ENCODE data around the gene UGT1A3.
A peak's percentile ranks its signal among the peaks of the same experiment; 100 is the strongest.
"Not testable (repeated sequence)": the region's sequence is repeated elsewhere in the genome, so short reads cannot be mapped to it uniquely, and the experiment has no call there.

Gene UGT1A3

GRCh38 chr2:233707940-233708644 is 20.8 kb upstream of the UGT1A3 start:
- no peak for DNase-seq (ENCODE audit: low read depth in 2 of 2, low spot score in 1 of 2)

- no peak for DNase-seq (ENCODE audit: low read depth in 2 of 2, low spot score in 1 of 2)
Measured at GRCh38 chr2:233708942-233709341, 19.9 kb upstream of the UGT1A3 start.

DNA sequence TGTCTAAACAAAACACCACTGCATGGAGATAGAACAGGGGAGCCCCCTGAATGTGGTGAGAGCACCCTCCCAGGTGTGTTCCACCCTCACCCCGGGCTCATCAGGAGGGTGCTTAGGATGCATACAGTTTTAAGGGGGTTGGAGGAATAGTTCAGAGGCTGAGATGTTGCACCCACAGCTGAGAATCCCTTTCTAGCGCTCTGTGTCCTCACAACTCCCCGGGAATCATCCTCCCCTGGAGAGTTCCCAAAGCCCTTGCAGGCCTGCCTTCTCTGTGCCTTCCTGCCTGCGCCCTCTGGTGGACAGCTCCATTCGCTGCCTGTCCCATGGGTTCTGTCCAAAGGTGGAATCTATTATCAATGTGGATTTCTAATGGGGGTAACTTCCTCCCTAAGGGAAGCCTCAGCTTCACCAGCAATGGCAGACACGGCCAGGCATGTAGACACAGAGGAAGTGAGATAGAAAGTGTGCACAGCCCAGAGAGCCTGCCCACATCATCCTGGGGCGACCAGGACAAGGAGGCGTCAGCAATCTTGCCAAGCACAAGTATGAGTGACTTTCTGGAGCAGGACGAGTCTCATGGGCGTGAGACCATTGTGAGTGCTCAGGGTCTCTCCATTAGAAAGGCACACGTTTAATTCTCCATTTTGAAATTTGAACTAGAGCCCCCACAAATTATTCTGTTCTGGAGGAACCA is 17.4 kb upstream of the UGT1A3 start:
- DNase-seq (ENCODE audit: low read depth in 2 of 2, low spot score in 1 of 2), result peak; percentile 12 to 34

DNA sequence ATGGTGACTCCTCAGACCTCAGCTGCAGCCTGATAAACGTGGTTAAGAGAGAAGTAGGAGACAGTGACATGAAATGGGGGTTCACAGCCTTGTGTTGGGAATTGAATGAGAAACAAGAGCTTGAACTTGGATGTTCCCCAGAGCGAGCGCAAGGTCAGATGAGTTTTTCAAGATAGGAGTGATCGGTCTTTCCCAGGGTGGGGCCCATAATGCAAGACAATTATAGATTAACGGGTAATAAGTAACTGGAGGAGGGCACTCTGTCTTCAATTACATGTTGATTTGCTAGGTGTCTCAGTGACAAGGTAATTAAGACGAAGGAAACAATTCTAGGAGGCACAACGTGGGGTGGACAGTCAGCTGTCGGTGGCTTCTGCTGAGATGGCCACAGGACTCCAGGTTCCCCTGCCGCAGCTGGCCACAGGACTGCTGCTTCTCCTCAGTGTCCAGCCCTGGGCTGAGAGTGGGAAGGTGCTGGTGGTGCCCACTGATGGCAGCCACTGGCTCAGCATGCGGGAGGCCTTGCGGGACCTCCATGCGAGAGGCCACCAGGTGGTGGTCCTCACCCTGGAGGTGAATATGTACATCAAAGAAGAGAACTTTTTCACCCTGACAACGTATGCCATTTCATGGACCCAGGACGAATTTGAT is 16.1 kb upstream of the UGT1A3 start, which contains the start of gene UGT1A5:
TSS of gene UGT1A5 (plus strand) at position 297 of the 651 bp plus-strand sequence. CDS start at position 382, 85 bp downstream.
- DNase-seq (ENCODE audit: low read depth in 2 of 2, low spot score in 1 of 2), result no peak

DNA sequence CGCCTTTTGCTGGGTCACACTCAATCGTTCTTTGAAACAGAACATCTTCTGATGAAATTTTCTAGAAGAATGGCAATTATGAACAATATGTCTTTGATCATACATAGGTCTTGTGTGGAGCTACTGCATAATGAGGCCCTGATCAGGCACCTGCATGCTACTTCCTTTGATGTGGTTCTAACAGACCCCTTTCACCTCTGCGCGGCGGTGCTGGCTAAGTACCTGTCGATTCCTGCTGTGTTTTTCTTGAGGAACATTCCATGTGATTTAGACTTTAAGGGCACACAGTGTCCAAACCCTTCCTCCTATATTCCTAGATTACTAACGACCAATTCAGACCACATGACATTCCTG is 15.6 kb upstream of the UGT1A3 start:
- DNase-seq (ENCODE audit: low read depth in 2 of 2, low spot score in 1 of 2), result no peak

DNA sequence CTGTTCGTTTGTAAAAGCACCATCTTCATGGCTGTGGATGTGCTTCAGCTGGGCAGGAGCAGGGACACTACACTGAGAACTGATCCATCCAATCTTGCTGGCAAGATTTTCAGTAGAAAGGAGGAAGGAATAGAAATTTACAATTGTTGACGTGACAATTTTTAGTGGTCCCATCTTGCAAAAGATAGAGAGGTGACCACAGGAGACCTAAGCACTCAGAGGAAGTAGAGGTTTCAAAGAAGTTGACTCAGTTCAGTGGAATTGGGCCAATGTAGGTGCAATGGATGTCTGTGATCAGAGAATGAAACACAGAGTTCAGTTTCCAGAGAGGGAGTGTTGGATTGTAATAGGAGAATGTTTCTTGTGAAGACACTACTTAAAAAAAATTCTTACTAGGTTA is 14.7 kb upstream of the UGT1A3 start:
- DNase-seq (ENCODE audit: low read depth in 2 of 2, low spot score in 1 of 2), result no peak

- DNase-seq (ENCODE audit: low read depth in 2 of 2, low spot score in 1 of 2), result no peak
Measured at GRCh38 chr2:233718552-233718951, 10.3 kb upstream of the UGT1A3 start, which contains the start of gene UGT1A4. Gene UGT1A4, plus strand, starts transcription at chr2:233718736. Its CDS starts 85 bp downstream, at chr2:233718821.

DNA sequence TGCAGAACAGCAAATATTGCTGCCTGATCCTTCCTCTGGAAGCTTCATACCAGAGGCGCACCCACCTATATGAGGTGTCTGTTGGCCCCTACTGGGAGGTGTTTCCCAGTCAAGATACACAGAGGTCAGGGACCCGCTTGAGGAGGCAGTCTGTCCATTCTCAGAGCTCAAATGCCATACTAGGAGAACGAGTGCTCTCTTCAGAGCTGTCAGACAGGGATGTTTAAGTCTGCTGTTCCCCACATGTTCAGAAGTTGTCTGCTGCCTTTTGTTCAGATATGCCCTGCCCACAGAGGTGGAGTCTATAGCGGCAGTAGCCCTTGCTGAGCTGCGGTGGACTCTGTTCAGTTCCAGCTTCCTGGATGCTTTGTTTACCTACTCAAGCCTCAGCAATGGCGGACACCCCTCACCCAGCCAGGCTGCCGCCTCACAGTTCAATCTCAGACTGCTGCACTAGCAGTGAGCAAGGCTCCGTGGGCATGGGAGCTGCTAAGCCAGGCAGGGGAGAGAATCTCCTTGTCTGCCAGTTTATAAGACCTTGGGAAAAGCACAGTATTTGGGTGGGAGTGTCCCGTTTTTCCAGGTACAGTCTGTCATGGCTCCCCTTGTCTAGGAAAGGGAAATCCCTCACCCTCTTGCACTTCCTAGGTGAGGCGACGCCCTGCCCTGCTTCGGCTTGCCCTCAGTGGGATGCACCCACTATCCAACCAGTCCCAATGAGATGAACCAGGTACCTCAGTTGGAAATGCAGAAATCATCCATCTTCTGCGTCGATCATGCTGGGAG is 8.2 kb downstream of the UGT1A3 start:
- not testable (repeated sequence) for DNase-seq (ENCODE audit: low read depth in 2 of 2, low spot score in 1 of 2)

DNA sequence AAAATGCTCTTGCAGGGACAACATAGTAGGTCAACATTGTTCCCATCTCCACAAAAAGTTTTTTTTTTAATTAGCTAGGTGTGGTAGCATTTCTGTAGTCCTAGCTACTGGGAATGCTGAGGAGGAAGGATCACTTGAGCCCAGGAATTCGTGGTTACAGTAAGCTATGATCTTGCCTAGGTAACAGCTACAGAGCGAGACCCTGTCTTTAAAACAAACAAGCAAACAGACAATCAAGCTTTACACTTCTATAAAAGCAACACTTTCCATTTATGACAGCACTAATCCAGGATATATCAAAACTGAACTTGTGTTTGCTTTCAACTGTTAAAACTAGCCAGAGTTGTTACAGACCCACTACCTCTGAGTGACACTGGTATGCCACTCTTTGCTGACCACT is 12.0 kb downstream of the UGT1A3 start:
- no peak for DNase-seq (ENCODE audit: low read depth in 2 of 2, low spot score in 1 of 2)

DNA sequence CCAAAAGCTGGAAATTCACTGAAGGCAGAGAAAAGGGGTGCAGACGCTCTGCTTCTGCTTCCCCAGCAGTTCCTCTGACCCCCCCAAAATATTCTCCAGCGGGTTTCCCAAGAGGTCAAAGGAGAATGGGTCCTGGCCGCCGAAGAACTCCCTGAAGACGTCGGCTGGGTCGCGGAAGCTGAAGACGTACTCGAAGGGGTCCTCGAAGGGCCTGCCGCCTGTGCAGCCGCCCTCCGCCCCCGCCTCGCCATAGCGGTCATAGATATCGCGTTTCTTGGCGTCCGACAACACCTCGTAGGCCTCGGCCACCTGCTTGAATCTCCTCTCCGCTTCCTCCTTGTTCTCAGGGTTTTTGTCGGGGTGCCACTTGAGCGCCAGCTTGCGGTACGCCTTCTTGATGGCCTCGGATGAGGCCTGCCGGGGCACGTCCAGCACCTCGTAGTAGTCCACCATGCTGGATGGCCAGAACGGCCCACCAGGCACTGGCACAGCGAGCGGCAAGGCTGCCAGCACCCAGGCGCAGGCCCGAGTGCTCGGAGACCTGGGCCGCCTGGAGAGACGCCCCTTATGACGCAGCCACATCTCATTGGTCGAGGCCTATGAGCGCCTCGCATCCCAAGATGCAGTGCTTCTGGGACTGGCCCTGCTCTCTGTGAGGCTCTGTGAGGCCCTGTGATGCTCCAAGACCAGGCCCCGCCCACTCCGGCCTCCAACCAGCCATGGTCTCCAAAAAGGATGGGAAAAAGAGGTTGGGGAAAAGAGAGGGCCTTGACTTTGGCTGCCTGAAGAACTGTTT is 14.8 kb downstream of the UGT1A3 start:
- DNase-seq (ENCODE audit: low read depth in 2 of 2, low spot score in 1 of 2), result no peak

DNA sequence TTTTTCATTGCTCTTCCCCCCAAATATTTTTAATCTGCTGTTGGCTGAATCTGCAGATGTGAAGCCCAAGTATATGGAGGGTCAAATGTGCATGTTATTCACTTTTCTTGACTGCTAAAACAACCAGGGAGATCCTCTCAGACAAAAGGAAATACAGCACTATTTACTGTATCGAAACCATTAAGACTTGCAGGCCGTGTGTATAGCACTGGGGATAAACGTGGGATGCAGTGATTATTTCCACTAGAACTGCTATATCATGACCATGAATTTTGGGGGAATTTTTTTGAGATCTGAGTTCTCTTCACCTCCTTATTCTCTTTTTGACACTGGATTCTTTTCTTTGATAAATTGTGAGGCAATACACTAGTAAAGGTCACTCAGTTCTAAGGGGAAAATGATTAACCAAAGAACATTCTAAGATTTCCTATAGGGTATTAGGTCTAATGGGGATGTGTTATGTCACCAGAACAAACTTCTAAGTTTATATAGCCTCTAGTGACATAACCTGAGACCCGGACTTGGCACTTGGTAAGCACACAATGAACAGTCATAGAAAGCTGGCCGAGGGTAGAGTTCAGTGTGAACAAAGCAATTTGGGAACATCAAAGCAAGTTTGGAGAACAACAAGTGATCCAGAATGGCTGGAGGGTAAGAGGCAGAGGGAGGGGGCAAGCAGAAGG is 16.4 kb downstream of the UGT1A3 start:
- DNase-seq (ENCODE audit: low read depth in 2 of 2, low spot score in 1 of 2), result no peak

DNA sequence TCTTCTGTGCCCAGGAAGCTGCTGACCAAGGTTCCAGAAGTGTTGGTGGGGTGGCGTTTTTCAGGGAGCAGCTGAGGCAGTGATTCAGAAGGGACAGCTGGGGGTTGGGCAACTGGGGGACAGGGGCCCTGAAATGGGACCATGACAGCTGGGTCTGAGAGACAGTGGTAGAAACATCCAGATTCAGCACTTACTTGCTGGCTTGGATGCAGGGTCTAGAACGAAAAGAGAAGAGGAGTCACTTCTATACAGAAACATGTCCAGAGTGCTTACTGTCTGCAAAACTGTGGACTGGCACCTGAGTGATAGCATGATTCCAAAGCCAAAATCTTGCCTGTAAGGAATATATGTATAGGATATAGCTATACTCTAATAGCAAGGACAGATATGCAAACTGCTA is 17.0 kb downstream of the UGT1A3 start:
- DNase-seq (ENCODE audit: low read depth in 2 of 2, low spot score in 1 of 2), result not testable (repeated sequence)

- no peak for DNase-seq (ENCODE audit: low read depth in 2 of 2, low spot score in 1 of 2)
Measured at GRCh38 chr2:233746475-233747282, 17.8 kb downstream of the UGT1A3 start.

DNA sequence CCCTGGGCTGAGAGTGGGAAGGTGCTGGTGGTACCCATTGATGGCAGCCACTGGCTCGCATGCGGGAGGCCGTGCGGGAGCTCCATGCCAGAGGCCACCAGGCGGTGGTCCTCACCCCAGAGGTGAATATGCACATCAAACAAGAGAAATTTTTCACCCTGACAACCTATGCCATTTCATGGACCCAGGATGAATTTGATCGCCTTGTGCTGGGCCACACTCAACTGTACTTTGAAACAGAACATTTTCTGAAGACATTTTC is 18.4 kb downstream of the UGT1A3 start:
- no peak for DNase-seq (ENCODE audit: low read depth in 2 of 2, low spot score in 1 of 2)

DNA sequence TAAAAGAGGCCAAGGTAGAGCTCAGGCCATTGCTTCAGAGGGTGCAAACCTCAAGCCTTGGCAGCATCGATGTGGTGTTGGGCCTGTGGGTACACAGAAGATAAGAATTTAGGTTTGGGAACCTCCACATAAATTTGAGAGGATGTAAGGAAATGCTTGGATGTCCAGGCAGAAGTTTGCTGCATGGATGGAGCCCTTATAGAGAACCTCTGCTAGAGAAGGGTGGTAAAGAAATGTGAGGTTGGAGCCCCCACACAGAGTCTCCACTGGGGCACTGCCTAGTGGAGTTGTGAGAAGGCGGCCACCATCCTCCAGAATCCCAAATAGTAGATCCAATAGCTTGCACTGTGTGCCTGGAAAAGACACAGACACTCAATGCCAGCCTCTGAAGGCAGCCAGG is 21.8 kb downstream of the UGT1A3 start:
- not testable (repeated sequence) for DNase-seq (ENCODE audit: low read depth in 2 of 2, low spot score in 1 of 2)

GRCh38 chr2:233751212-233752009 is 22.6 kb downstream of the UGT1A3 start:
- not testable (repeated sequence) for DNase-seq (ENCODE audit: low read depth in 2 of 2, low spot score in 1 of 2)

DNA sequence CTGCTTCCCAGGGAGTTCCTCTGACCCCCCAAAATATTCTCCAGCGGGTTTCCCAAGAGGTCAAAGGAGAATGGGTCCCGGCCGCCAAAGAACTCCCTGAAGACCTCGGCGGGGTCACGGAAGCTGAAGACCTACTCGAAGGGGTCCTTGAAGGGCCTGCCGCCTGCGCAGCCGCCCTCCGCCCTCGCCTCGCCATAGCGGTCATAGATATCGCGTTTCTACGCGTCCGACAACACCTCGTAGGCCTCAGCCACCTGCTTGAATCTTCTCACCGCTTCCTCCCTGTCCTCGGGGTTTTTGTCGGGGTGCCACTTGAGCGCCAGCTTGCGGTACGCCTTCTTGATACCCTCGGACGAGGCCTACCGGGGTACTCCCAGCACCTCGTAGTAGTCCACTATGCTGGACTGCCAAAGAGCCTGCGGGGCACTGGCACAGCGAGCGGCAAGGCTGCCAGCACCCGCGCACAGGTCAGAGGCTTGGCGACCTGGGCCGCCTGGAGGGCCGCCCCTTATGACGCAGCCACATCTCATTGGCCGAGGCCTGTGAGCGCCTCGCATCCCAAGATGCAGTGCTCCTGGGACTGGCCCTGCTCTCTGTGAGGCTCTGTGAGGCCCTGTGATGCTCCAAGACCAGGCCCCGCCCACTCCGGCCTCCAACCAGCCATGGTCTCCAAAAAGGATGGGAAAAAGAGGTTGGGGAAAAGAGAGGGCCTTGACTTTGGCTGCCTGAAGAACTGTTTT is 26.2 kb downstream of the UGT1A3 start:
- DNase-seq (ENCODE audit: low read depth in 2 of 2, low spot score in 1 of 2), result no peak

All from stimulated activated CD8-positive, alpha-beta memory T cell treated with anti-CD3 and anti-CD28 coated beads, Interleukin-4, amount 100 ng/mL, for 4 hours (primary cell).